Measurements from ENCODE around the gene HTT. TPM values are rescaled to one million over a fixed set of nuclear protein-coding genes. Genes with fewer than 3 reads are reported as not detected.

The HTT gene
- total and polyA plus RNA-seq, 2 of the 8 experiments (the other 6 are each of a cell fraction or from before 2014, with no cell fraction given) = 24.0 to 71.0 TPM

DNA sequence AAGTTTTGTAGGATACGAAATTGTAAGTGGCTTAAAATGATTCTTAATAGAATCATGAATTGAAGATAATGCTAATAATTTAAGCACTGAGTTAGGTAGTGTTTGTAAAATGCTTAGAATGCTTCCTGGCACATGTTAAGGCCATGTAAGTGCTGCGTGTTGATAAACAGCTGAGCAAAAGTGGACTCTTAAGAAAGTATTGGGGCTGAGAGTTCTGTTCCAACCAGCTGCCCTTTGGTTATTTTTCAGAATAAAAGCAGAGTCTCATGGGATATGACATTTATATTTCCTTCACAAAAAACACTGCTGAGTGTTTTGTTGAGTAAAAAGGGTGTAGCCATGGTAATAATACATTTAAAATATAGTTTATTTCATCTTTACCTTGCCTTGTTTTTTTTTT is 42.5 kb downstream of the HTT start:
- no peak overlapping the region for H3K4ac ChIP-seq (replicated peaks; ENCODE audit: insufficient read length, low read depth, low read length)
- DNase-seq (ENCODE audit: low read depth in 1 of 2, low spot score in 2 of 2) (no peak), FAIRE-seq (no peak)
- no peak overlapping the region for H3K23ac ChIP-seq (ENCODE audit: insufficient read length)
- no peak overlapping the region for H4K91ac ChIP-seq (replicated peaks; ENCODE audit: insufficient read length, low read length)
- no peaks in the 10 kb centered on the region for H3K27me3 ChIP-seq (replicated peaks in 1 of 4; ENCODE audit: control insufficient read depth in 3 of 4, extremely low read depth in 1 of 4, insufficient read depth in 3 of 4, low read length in 3 of 4)
- no peak overlapping the region for H4K8ac ChIP-seq (ENCODE audit: extremely low read depth, insufficient read depth, low read length)
- H2BK5ac ChIP-seq (ENCODE audit: low read depth, low read length) = no peak overlapping the region
- no peaks in the 10 kb centered on the region for H3K23me2 ChIP-seq (ENCODE audit: low read depth, low read length)
- no peak overlapping the region for H3K14ac ChIP-seq (ENCODE audit: insufficient read length)
- no peak overlapping the region for H2BK120ac ChIP-seq (replicated peaks; ENCODE audit: low read depth, low read length)
- no peak overlapping the region for H2BK20ac ChIP-seq (ENCODE audit: low read length)
- 90% methylated on average over 2 of the region's 2 CpGs; no CpG with 5 or more reads in 1 of the 2 experiments for WGBS, 2 experiments (ENCODE audit: extremely low coverage in 1 of 2, insufficient coverage in 1 of 2, insufficient read length in 1 of 2, insufficient replicate concordance in 2 of 2, low coverage in 1 of 2, low lambda C conversion rate in 2 of 2, missing lambda C conversion rate in 1 of 2)
- no peak overlapping the region for H2AK5ac ChIP-seq (ENCODE audit: low read depth, low read length)
- H3K4me1 ChIP-seq (replicated peaks in 1 of 4; ENCODE audit: control insufficient read depth in 3 of 4, insufficient read depth in 4 of 4, low read length in 3 of 4) = no peaks in the 10 kb centered on the region
- no peak overlapping the region for H3K18ac ChIP-seq (ENCODE audit: extremely low read depth, low read length)
- POLR2A ChIA-PET (ENCODE audit: partially characterized antibody) = interaction anchor here (0.6 kb wide), 1 partner anchor 469 kb away, joined by 3 read pairs; no protein-coding TSS in a partner anchor
- CTCF ChIA-PET (ENCODE audit: partially characterized antibody) = interaction anchor here (1.2 to 1.7 kb wide), 2 partner anchors 9 to 10 kb away, joined by 4 to 6 read pairs; no protein-coding TSS in a partner anchor
- no peak overlapping the region for H3K4me2 ChIP-seq (ENCODE audit: insufficient read depth in 1 of 2, low read depth in 2 of 2, low read length in 2 of 2)
- peaks cover 0 to 9% of the 10 kb centered on the region in 2 experiments for H4K20me1 ChIP-seq (replicated peaks in 1 of 2; ENCODE audit: control insufficient read depth in 1 of 2, insufficient read depth in 2 of 2, low read length in 2 of 2)
- H3K9ac ChIP-seq (replicated peaks in 1 of 4; ENCODE audit: extremely low read depth in 1 of 4, low read depth in 3 of 4, low read length in 3 of 4) = no peak overlapping the region
- no peak overlapping the region for H4K5ac ChIP-seq (ENCODE audit: insufficient read length, low read depth, low read length)
- H2BK12ac ChIP-seq (ENCODE audit: low read depth, low read length) = no peak overlapping the region
- H3K79me1 ChIP-seq (ENCODE audit: low read depth, low read length) = no peaks in the 10 kb centered on the region
- no peaks in the 10 kb centered on the region for H3K79me2 ChIP-seq (ENCODE audit: control insufficient read depth in 1 of 2, insufficient read depth in 2 of 2, low read length in 2 of 2)
- H3K4me3 ChIP-seq (ENCODE audit: extremely low read depth in 1 of 4, insufficient read depth in 2 of 4, low read depth in 3 of 4, low read length in 4 of 4) = no peak overlapping the region
- no peak overlapping the region for H3K56ac ChIP-seq (replicated peaks; ENCODE audit: insufficient read length, low read depth, low read length)
- H3K9me3 ChIP-seq (ENCODE audit: insufficient read depth in 2 of 2, low read depth in 1 of 2, low read length in 1 of 2) = no peaks in the 10 kb centered on the region; a peak in 1 of 4 replicates
- H3K27ac ChIP-seq (ENCODE audit: low read depth, low read length) = no peak overlapping the region
- H3K36me3 ChIP-seq (ENCODE audit: control insufficient read depth in 2 of 4, insufficient read depth in 4 of 4, low read length in 3 of 4) = peaks cover 15 to 74% (median 43%) of the 10 kb centered on the region in 4 experiments; a peak in 7 of 8 replicates
- no peak overlapping the region for H2AFZ ChIP-seq (ENCODE audit: low read length)
- no peak overlapping the region for H2BK15ac ChIP-seq (ENCODE audit: low read length)
- TF ChIP-seq CHD2 (IDR thresholded peaks at IDR 0.05; ENCODE audit: low read length) (no peak), JUN (IDR thresholded peaks at IDR 0.05; ENCODE audit: low read depth, low read length) (no peak), RAD21 (IDR thresholded peaks at IDR 0.05 in 1 of 2, conservative IDR thresholded peaks at IDR 0.05 in 1 of 2; ENCODE audit: low read depth in 2 of 2, low read length in 2 of 2) (no peak)
